ENCODE data around the gene IL23A. TPM values are rescaled to one million over a fixed set of nuclear protein-coding genes. Genes with fewer than 3 reads are reported as not detected.

Gene IL23A
- total and polyA plus RNA-seq, 2 of the 13 experiments (the other 11 are each of a cell fraction or from before 2014, with no cell fraction given) = 0.33 to 0.35 TPM

GRCh38 chr12:56299853-56300643 is 38.6 kb upstream of the IL23A start, which contains the start of gene CS (continued):
- TF ChIP-seq ZNF34 (CRISPR knock-in tag; IDR thresholded peaks at IDR 0.05; ENCODE audit: borderline replicate concordance) (peak; percentile 56; the same call in 1 of the 2 replicates), ARID4A (CRISPR knock-in tag; IDR thresholded peaks at IDR 0.05; ENCODE audit: borderline replicate concordance) (peak; percentile 94), ZIK1 (CRISPR knock-in tag; IDR thresholded peaks at IDR 0.05; ENCODE audit: borderline replicate concordance, low read depth) (0 out of 2 replicates have a peak, but pooled peaks have one; percentile 11), ZNF121 (CRISPR knock-in tag; IDR thresholded peaks at IDR 0.05) (no peak), MXD3 (CRISPR knock-in tag; IDR thresholded peaks at IDR 0.05) (0 out of 2 replicates have a peak, but pooled peaks have one; percentile 50), ZNF550 (CRISPR knock-in tag; IDR thresholded peaks at IDR 0.05; ENCODE audit: borderline replicate concordance) (no peak), GFI1 (CRISPR knock-in tag; IDR thresholded peaks at IDR 0.05; ENCODE audit: borderline replicate concordance) (no peak; the same call in 1 of the 2 replicates), ZNF746 (CRISPR knock-in tag; IDR thresholded peaks at IDR 0.05) (peak; percentile 49; the same call in 1 of the 2 replicates), MLXIP (CRISPR knock-in tag; IDR thresholded peaks at IDR 0.05; ENCODE audit: borderline replicate concordance) (no peak), GLI4 (CRISPR knock-in tag; IDR thresholded peaks at IDR 0.05; ENCODE audit: borderline replicate concordance) (peak; percentile 48; the same call in 1 of the 2 replicates), ZNF747 (CRISPR knock-in tag; IDR thresholded peaks at IDR 0.05; ENCODE audit: borderline replicate concordance) (no peak; the same call in 1 of the 2 replicates), PHF20 (CRISPR knock-in tag; IDR thresholded peaks at IDR 0.05) (peak; percentile 41; the same call in 1 of the 2 replicates), HOXA5 (CRISPR knock-in tag; IDR thresholded peaks at IDR 0.05) (peak; percentile 64; the same call in 1 of the 2 replicates), CCAR2 (optimal IDR thresholded peaks at IDR 0.05; ENCODE audit: low read depth, low read length) (no peak), NR2C2 (CRISPR knock-in tag; IDR thresholded peaks at IDR 0.05; ENCODE audit: borderline replicate concordance) (peak; percentile 50), IKZF4 (CRISPR knock-in tag; IDR thresholded peaks at IDR 0.05; ENCODE audit: borderline replicate concordance, low read depth, not compliant biosample characterization) (no peak), ZNF556 (CRISPR knock-in tag; IDR thresholded peaks at IDR 0.05; ENCODE audit: borderline replicate concordance) (peak; percentile 59; the same call in 1 of the 2 replicates), HES4 (CRISPR knock-in tag; IDR thresholded peaks at IDR 0.05; ENCODE audit: borderline replicate concordance) (no peak), FOSL1 (CRISPR knock-in tag; IDR thresholded peaks at IDR 0.05; ENCODE audit: borderline replicate concordance) (no peak)

Data from HepG2 (cell line).